ENCODE measurements around the gene SGPL1.
"Not testable (repeated sequence)": the region's sequence is repeated elsewhere in the genome, so short reads cannot be mapped to it uniquely, and the experiment has no call there.

The SGPL1 gene

DNA sequence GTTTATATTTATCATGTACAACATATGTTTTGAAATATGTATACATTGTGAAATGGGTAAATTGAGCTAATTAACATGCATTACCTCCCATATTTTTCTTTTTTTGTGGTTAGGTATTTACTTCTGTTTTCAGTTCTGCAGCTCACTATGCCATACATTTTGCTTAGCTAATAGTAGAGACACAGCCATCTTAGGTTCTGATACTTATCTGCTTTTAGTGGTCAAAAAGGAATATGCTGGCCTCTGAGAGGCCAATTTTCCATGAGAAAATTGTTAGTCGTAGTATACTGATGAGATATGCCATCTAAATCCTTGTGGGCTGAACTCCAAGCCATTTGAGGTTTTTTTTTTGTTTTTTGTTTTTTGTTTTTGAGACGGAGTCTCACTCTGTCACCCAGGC lies 31.0 kb downstream of the SGPL1 start:
- no peak for DNase-seq

- no peak for DNase-seq
These were observed 32.1 kb downstream of the SGPL1 start for GRCh38 chr10:70847659-70848360.

GRCh38 chr10:70849582-70850016 lies 33.9 kb downstream of the SGPL1 start:
- DNase-seq, result no peak

DNA sequence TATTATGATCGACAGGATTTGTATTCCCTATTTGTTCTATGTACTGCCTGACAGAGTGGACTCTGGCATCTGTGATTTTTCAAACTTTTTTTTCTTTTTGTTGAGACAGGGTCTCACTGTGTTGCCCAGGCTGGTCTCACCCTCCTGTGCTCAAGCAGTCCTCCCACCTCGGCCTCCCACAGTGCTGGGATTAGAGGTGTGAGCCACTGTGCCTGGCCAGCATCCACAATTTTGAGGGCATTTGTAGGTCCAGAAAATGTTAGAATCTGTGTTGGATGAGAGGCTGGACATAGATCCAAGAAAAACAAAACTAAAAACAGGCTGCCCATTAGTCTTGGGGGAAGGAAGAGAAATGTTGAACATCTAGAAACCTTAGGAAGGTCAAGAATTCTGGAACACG lies 34.3 kb downstream of the SGPL1 start:
- DNase-seq, result no peak

DNA sequence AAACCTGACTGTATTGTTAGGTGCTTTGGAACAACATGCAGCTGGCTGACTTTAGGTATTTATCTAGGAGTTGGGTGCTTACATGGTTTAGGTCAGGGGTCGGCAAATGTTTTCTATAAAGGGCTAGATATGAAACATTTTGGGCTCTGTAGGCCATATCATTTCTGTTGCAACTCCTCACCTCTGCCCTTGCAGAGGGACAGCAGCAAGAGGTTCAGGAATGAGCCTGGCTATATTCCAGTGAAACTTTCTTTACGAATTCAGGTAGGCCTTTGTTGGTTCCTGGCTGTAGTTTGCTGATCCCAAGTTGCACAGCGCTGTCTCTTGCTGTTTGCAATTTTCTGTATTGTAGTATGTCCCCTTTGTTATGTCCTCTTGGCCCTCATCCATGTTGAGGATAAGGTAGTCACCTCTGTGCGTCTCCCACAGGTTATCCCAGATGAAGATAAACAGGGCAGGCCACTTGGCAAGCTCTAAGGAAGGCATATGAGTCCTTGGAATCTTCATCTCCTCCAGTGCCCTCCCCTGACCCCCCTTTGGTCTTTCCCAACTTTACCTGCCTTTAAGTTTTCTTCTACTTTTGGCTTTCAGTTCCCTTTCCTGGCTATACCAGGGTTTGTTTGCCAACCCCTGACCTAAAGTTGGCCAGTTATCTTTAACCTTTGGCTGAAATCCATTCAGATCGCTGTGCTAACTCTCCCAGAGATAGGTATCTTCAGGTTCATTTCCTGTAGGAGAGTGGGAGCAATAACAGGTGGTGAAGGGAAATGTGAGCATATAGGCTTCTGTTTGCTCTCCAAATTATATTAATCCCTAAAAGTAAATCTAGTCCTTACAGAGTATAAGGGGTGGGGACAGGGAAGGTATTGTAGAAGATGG lies 36.1 kb downstream of the SGPL1 start:
- no peak for DNase-seq

DNA sequence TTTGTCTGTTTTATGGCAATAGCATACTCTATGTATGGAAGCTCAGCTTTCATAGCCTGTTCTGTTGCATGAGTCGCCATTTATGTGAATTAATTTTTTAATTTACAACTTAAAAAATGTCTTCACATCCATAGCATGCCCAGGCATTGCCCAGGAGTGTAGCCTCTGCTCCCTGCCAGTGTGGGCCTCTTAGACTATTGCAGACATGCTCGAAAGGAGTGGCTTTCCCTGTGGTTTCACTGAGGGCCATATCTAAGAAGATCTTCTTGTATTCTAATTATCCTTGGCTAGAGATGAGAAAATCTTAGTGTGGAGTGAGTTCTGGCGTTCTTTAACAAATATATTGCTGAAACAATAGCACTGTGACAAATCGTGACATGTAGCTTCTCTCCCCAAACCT lies 37.3 kb downstream of the SGPL1 start:
- DNase-seq, result no peak

DNA sequence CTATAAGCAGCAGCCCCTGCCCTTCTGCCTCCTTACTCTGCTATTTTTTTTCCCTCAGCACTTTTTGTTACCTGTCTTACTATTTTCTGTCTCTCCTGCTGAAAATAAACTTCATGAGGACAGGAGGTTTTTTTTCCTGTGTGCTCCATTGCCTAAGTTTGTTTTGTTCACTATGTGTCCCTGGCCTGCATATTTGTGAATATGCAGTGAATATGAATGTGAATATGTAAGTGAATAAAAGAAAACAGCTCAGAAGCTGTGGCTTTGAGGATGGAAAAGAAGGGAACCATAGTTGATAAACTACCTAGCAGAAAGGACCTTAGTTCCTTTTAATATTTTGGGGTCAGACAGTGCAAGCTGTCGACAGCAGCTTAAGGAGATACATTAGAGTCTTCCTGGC lies 37.7 kb downstream of the SGPL1 start:
- no peak for DNase-seq

DNA sequence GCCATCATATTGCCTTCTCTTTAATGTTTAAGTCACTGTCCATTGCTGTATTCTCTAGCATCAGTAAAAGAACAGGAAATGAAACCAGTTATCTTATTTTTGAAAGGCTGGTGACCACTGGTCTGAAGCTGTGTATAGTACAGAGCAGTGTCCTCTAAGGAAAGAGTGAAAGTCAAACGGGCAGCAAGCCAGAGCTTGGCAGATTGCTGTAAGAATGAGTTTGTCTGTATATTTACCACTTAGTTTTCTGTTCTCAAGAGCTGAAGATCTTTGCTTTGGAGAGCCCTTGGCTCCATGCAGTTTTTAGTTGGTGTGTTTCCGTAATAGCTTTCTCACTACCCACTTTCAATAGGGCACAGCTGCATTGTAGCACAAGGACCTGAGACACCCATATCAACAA lies 40.7 kb downstream of the SGPL1 start:
- DNase-seq, result no peak

DNA sequence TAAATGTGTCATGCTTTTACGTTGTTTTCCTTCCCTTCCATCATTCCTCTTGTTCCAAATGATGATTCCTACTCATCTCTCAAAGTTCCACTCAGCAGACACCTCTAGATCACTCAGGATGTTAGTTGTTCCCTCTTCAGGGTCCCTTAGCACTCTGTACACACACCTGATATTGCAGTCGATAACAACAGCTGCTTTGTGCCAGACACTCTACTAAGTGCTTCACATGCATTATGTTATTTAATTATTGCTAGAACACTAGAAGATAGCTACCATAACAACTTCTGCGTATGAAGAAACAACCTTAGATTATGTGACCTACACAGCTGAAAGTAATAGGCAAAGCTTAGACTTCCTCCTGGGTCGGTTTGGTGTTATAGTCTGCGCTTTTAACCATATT lies 43.0 kb downstream of the SGPL1 start:
- DNase-seq, result no peak

DNA sequence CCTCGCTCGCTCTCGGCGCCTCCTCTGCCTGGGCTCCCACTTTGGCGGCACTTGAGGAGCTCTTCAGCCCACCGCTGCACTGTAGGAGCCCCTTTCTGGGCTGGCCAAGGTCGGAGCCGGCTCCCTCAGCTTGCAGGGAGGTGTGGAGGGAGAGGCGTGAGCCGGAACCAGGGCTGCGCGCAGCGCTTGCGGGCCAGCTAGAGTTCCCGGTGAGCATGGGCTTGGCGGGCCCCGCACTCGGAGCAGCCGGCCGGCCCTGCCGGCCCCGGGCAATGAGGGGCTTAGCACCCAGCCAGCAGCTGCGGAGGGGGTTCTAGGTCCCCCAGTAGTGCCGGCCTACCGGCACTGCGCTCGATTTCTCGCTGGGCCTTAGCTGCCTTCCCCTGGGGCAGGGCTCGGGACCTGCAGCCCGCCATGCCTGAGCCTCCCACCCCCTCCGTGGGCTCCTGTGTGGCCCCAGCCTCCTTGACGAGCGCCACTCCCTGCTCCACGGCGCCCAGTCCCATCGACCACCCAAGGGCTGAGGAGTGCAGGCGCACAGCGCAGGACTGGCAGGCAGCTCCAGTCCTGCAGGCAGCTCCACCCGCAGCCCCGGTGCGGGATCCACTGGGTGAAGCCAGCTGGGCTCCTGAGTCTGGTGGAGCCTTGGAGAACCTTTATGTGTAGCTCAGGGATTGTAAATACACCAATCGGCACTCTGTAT lies 45.9 kb downstream of the SGPL1 start:
- not testable (repeated sequence) for DNase-seq

DNA sequence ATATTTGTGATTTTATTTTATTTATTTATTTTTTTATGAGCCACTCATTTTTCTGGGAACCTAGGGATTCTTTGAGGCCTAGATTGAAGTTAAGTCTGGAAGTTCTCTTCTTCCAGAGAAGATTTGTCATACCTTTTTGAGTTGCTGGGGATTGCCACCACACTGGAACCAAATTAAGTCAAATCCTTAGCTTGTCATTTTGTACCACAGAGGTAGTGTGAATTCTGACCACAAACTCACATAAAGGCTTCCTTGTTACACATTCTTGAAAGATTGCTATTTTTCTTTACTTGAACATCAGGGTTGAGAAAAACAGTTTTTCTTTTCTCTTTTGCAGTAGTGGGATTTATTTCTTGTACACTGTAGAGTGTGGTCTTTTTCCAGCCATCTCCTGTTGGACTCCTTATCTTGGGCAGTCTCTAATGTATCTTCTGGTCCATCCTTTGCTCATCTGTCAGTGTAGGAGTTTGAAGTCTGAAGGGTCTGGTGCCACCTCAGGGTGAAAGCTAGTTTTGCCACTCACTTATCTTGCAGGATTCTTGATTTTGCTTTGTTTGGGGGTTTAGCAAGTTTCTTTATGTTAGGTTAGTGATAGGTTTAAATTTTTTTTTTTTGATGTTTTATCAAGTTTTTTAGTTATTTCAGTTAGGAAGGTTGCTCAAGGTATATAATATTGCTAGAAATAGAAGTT lies 47.9 kb downstream of the SGPL1 start:
- DNase-seq, result no peak

DNA sequence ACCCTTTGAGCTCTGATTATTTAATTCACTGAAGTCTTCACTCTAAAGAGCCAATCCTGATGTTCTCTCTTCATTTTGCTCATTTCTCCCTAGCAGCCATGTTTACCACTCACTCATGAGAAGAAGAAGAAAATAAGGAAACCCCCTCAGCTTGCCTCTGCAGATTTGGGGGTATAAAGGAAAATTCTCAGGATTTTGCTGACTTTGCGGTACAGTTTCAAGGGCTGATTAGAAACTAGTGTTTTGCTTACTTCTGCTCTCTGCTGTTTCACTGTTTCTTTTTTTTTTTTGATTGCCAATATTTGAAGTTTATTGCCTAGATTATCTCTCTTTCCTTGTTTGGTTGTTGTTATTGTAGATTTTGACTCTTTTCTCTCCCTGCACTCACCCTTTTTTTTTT lies 49.2 kb downstream of the SGPL1 start:
- no peak for DNase-seq

GRCh38 chr10:70866424-70866823 lies 50.7 kb downstream of the SGPL1 start:
- no peak for DNase-seq

- no peak for DNase-seq
These were observed 56.5 kb downstream of the SGPL1 start for GRCh38 chr10:70872291-70872690.

GRCh38 chr10:70874061-70874460 lies 58.3 kb downstream of the SGPL1 start:
- no peak for DNase-seq

- no peak for DNase-seq
These were observed 63.5 kb downstream of the SGPL1 start for GRCh38 chr10:70879207-70879606.

DNA sequence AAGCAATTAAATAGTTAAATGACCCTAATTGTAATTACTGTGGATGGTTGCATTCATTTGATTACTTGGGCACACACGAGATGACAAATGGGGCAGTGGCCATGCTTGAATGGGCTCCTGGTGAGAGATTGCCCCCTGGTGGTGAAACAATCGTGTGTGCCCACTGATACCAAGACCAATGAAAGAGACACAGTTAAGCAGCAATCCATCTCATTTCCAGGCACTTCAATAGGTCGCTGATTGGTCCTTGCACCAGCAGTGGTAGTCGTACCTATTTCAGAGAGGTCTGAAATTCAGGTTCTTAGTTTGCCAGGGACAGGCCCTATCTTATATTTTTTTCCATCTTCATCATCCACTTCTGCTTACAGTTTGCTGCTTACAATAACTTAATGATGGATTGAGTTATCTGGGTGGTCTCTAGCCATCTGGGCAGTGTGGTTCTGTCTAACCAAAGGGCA lies 64.4 kb downstream of the SGPL1 start:
- DNase-seq, result peak; percentile 11

GRCh38 chr10:70884741-70885140 lies 69.0 kb downstream of the SGPL1 start:
- DNase-seq, result no peak

DNA sequence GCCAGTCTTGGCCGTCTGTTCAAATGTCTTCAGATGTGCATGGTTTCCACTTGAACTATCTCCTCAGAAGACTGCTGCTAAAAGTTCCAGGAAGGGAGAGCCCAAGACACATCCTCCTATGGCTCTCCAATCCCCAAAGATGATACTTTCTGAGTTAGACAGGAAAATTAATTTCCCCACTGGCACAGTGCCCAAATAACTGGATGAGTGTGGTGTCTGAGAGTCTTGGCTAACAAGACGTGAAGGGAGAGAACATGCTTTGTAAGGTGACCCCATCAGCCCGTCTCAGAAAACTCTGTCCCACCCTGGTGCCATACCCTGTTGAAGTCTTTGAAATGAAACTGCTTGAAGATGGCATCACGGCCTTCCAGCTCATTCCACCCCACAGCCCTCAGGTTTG lies 69.7 kb downstream of the SGPL1 start:
- no peak for DNase-seq

DNA sequence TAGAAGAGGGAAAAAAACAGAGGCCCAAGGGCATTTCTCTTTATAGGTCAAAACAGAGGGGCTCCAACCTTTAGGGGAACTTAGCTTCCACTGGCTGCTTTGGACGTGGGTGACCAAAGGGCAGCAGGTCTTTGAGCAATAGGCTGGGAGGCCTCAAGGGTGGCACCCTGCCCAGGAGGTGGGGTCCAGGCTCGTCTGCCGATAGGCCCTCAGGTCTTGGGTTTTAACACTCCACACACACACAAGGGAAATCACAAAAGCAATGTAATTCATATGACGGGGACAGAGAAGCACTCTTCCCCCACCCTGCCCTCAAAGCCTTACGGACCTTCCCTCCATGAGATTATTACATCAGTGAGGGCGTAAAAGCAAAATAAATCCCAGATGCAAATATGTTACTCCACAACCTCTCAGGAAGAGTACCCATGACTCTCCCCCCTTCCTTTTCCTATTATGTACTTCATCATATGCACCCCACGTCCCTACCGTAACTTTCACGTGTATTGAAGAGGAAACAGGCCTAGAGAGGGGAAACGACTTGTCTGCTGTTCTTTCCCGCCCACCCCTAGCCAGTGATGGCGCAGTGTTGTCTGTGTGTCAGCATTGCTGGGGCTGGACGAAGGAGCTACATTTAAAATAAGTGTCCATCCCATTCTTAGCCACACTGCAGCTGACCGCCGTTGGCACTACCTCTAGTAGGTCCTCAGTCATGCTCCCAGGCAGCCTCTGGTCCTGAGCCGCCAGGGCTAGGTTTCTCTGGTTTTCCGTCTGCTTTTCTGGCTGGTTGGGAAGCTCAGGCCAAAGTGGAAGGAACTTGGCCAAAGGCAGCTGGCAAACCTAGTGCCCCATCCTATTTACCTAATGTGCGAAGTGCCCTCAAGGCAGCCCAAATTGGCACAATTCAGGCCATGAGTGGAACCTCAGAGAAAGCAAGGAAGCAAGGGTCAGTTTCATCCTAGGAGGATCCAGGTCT lies 70.5 kb downstream of the SGPL1 start:
- DNase-seq, result no peak

DNA sequence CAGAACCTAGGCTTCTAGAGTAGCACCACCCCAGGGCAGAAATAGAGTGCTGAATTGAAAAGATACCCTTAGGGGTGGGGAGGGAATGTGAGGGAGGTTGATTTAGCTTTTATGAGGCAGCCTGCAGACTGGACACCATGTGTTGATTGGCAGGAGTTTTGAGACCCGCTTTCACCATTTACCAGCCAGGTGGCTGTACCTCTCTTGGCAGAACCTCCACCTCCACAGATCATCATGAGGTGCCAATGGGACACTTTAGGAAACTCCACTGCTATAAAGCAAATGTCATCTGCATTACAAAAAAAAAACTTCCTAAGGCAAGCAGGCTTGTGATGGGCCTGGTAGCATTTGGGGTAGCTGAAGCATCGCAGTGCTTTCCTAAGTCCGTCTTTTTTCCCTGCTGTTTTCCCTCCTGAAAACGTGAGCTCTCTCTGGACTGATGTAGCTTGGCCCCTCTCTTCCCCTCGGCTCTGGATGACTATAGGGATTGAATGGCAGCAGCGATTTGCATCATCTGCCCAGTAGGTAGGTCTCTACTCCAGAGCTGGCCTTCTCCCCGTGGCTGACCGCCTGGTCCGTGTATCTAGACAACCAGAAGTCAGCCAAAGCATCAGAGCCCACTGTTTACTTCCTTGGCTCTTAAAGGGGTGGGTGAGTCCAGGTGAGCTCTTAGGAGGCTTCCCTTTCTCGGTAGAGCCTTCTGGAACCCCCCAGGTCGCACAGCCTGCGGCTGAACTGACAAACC lies 71.3 kb downstream of the SGPL1 start:
- no peak for DNase-seq
